ENCODE results near the gene ZXDC.

Gene ZXDC

DNA sequence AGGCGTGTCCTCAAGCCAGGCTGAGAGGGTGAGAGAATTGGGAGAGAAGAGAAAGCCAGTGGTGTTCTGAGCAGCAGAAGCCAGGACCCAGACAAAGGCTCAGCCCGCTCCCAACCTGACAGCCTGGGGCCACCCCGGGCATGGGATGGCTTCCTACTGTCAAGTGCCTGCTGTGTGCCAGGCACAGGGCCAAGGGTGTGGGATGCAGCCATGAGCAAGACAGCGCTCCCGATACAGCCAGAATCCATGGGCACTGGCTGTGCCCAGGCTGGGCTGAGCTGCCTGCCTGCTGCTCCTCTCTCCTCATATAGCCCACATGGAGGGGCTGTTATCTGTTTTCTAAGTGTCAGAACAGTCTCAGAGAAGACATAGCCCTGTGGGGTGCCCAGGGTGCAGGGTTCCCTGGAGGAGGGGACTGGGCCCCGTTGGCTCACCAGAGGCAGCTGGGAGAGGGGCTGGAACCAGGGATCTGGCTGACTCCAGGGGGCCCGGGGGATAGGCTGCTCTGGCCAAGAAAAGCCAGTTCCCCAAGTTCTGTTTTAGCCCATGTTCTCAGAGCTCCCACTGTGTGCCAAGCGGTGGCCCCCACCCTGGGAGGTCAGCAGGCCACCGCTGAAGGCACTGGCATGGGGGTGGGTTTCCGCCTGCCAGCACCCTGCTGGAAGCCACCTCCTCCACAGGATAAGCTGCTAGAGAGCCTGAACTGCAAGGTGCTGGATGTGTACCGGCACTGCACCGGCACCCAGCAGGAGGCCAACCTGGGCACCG, 42.0 kb downstream of the ZXDC start:
- no peak for DNase-seq

DNA sequence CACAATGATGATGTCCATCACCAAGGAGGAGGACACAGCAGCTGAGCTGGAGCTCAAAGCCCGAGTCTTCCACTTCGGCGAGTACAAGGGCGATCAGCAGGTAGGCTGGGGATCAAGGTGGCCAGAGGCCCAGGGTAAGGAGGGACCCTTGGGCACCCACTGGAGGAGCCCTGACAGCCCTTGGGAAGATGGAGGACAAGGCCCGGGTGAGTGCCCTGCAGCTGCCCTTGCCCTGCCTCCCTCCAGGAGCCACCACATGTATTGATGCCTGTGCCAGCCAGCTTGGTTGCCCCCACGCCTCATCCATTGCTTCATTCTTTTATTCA, 42.6 kb downstream of the ZXDC start:
- no peak for DNase-seq

DNA sequence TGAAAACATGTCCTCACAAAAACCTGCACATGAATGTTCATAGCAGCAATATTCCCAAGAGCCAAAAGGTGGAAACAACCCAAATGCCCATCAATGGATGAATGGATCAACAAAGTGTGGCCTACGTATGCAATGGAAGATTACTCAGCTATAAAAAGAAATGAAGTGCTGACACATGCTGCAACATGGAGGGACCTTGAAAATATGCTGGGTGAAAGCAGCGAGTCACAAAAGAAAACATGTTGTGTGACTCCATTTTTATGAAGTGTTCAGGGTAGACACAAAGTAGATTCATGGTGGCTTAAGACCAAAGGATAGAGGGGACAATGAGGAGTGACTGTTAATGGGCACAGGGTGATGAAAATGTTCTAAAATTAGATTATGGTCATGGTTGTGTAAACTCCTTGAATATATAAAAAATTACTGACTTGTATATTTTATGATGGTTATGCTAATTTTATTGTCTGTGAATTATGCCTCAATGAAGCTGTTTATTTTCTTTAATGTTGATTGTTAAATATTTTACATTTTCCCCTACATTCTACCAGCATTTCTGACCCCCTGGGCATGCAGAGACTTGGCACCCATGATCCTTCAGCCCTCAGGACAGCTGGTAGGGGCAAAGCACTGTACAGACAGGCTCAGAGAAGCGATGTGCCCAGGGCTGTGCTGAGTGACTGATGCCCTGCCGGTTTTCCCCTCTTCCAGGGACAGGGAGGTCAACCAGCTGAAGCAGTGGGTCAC, 43.2 kb downstream of the ZXDC start:
- DNase-seq, result no peak

DNA sequence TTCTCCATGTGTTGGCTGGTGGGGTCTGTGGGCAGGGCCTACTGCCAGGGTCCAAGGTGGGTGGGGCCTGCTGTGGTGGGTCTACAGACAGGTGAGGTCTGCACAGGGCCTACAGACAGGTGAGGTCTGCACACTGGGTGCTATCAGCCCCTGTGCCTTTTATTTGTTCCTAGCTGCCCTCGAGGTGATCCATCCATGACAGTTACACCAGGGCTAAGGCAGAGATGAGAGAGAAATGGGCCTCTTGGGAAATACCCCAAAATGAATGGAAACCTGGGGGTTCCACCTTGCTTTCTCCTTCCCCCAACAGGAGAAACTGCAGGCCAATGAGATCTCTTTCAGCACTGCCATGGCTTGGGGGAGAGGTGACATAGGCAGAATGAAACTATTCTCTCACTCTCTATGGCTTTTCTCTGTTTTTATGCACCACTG, 44.6 kb downstream of the ZXDC start:
- no peak for DNase-seq

DNA sequence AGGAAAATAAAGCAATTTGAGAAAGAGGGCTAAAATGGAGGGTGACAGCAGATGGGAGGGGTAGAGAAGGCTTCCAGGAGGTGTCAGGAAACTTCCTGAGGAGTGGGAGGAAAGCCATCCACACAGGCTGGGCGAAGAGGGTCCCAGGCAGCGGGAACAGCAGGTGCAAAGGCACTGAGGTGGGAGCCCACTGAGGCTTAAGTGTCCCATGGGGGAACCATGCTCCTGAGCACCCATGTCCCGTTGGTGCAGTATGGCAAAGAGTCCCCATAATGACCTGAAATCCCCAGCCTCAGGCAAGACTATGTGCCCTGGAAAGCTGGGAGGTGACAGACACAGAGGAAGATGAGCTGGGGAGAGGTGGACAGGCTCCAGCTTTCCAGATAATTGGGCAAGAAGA, 50.9 kb downstream of the ZXDC start:
- DNase-seq, result no peak

DNA sequence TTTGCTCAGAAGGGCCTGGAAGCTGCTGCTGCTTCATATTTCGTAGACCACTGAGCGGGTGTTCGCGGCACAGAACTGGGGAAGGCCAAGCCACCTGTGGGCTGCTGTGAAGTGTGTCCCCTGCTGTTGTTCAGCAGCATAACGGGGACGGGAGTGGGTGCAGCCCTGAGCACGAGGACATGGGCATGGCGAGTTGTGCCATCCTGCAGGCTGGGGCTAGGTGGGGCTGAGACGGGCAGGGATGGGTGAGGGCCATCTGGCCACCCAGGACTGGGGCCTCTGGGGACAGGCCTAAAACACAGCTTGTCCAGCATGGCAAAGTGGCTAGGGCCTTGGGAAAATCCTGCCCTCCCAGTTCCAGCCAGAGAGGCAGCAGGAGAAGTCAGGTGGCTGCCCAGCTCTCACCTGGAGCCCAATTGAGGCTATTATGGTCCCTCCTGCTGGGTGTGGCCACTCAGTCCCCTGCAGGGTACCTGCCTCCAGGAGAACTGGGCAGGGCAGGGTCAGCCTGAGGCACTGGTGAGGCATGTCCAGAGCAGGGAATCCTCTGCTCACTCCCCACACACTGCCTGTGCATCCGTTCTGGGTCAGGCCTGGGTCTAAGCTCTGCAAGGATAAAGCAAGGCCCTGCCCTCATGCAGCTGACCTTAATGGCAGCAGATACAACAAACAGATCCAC, 51.5 kb downstream of the ZXDC start:
- no peak for DNase-seq

DNA sequence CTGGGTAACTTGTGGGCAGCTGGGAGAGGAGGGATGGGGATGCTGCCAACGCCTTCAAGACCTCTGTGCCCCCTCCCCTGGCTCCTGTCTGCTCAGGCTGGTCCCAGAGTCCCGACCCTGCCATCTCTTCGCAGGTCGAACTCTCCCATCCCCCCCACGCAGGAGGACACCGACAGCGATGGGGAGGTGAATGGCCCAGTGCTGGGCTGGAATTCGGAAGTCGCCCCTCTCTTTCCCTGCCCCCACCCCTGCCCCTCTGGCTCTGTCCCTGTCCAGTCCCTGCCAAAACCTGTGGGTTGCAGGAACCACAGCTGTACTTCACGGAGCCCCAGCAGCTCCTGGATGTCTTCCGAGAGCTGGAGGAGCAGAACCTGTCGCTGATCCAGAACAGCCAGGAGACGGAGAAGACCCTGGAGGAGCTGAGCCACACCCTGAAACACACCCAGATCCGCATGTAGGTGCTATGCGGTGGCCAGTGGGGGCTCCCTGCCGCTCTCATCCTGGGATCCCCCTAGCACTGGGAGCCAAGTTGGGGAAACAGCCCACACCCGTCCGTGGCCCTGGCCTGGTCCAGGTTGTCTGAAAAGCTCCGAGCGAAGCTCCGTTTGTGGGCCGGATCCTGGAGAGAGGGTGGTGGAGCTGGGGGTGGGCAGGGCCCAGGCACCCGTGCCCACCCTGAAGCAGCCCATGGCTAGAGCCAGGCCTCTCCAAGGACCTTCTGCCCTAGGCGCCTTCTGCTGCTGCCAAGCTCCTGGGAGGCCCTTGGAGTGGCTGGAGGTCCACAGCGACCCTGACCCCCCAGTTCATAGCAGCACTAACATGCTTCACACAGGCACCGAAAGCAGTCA, 52.3 kb downstream of the ZXDC start:
- no peak for DNase-seq

DNA sequence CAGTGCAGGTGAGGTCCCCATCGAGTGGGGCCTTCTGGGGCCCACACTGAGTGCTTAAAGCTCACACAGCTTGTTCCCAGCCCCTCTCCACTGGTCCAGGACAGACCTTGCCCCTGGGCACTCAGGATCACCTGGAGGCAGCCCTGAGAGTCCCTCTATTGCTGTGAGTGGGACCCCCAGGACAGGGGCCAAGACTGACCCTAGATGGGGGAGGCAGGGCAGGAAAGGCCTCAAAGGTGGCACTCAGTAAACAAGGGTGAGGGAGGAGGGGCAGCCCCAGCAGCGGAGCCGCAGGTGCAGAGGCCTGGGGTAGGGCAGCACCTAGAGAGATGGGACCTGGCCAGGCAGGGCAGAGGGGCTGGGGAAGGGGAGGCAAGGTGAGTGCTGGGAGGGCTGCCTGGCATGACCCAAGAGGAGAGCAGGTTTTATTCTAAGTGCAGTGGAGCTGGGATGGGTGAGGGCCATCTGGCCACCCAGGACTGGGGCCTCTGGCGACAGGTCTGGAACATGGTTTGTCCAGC, 53.1 kb downstream of the ZXDC start:
- DNase-seq, result no peak

DNA sequence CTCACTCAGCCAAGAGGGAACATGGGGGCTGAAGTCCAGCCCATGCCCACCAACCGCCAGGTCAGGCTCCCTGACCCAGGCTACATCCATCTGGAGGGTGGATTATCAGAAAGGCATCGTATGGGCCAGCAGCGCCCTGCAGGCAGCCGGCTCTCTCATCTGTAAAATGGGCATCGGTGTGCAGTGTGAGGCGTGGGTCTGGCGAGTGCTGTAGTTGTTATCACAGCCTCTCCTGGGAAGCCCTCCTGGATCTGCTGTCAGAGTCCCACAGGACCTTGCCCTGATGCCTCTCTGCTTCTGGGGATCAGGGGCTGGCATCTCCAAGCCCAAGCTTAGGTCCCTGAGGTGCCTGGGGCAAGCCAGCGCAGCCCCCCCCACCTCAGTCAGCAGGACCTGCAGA, 53.6 kb downstream of the ZXDC start:
- DNase-seq, result no peak

DNA sequence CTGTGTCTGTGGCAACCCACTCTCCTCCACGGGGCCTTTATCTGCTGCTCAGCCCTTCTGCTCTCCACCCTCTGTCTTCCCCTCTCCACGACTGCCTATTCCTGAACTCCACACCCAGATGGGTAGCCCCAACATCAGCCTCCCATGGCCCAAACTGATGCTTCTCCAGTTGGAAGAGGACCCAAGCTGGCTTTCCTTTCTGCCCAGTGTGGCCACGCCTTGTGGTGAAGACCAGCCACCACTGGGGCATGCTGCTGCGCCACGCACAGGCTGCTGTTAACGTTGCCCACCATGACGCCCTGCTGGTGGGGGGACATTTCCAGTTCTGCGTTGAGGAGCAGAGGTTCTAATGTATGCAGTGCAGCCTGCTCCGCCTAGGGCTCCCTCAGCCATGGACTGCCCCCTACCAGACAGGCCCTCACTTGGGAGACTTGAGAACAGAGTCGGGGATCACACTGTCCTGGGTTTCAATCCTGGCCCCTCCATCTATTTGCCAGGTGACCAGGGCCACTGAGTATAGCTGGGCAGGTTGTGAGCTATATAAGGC, 54.0 kb downstream of the ZXDC start:
- no peak for DNase-seq

DNA sequence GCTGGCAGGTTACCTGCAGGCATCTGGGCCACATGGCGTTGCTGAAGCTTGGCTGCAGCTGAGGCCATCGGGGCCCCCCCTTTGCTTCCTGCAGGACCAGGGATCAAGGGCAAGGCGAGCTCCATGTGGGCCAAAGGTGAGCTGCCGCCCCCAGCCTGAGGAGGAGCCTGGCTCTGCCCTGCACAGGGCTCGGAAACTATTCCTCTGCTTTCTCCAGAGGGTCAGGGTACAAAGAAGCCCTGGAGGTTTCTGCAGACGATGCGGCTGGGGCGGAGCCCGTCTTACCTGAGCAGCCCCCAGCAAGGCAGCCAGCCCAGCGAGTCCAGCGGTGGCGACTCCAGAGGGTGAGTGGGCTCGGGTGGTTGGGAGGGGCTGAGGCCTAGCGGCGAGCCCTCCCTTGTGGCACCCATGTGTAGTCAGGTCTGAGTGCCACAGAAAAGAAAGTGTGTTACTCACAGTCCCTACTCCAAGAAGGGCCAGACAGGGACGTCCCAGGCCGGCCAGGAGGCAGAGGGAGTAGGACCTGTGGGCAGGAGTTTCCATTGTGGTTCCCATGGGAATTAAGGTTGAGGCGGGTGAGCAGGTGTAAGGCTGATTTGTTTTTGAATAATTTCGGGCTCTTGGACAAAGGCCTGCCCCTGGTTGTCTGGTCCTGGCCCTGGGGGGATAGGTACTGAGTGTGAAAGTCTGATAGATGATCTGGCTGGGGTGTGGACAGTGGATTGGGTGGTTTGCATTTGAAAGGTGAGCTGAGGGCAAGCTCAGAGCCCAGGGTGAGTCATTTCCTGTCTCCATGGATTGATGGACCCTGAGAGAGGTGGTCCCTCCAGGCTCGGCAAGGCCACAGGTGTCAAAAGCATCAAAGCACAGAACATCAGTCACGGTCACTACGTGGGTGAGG, 55.6 kb downstream of the ZXDC start:
- DNase-seq, result no peak

DNA sequence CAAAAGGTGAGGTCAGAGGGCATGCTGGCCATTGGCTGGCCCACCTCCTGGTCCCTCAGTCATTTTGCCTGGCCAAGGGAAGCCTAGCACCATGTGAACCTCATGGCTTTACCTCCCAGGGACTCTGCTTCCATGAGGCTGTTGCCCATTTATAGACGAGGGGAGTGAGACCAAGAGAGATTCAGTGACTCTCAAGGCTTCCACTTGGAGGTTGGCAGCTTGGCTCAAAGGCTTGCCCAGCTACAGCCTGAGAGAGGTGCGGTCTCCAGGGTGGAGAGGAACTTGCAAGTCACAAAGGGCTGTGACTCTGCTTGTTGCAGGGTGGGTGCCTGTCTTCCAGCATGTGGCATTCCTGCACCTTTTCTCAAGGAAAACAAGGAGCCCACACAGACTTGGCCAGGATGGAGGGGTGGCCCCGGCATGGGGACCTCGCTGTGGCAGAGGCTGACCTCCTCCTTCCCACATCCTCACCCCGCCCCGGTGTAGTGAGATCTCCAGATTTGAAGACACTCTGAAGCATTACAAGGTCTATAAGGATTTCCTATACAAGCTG, 56.5 kb downstream of the ZXDC start:
- DNase-seq, result no peak

DNA sequence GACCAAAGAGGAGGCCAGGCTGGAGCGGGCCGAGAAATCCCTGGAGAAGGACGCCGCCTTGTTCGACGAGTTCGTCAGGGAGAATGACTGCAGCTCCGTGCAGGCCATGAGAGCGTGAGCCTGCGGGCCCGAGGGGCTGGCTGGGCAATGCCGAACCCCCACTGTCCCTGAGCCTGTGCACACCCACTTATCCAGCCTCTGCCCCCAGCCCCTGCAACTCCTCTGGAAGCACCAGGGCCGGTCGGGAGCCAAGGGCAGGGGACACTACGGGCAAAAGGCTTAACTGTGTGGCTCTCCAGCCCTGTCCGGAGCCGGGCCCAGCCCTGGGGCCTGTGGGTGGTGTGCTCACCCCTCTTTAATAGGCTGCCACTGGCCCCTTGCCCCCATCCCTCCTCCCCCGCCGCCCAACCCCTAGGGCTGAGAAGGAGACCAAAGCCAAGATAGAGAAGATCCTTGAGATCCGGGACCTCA, 57.0 kb downstream of the ZXDC start:
- no peak for DNase-seq

DNA sequence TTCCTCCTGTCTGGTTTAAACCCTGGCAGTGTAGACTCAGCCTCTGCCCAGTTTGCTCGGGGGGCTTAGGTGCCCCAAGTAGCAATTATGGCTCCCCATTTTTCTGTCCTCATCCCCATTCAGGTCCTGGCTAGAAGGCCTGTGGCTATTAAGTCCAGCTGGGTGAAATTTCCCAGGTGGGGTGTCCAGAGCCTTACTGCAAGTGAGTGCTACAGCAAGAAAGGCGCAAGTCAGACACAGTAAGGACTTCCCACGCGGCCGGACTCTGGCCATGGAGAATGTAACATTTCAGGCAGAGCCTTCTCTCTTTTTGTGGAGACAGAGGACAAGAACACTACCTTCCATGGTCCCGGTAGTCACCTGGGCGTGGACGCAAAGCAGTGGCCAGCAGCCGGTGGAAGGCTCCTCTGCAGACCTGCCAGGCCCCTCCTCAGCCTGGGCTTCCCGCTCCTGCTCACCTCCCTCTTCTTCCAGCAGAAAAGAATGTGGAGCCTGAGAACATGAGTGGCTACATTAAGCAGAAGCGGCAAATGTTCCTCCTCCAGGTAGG, 57.6 kb downstream of the ZXDC start:
- no peak for DNase-seq

DNA sequence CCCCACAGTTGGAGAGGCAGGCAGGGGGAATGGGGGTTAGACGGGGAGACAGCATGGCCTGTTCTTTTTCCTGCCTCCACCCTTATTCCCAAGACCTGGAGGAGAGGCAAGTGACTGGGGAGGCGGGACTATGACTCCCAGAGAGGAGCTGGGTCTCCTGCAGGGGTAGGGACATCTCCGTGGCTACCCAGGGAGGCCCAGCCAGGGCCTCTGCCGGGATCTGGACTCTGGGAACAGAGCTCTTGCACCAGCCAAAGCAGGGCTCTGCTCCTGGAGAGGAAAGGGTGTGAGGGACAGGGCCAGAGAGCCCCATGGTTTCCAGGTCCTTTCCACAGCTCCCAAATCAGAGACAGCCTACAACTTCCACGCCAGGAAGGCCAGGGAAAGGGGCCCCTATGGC, 58.2 kb downstream of the ZXDC start:
- no peak for DNase-seq

DNA sequence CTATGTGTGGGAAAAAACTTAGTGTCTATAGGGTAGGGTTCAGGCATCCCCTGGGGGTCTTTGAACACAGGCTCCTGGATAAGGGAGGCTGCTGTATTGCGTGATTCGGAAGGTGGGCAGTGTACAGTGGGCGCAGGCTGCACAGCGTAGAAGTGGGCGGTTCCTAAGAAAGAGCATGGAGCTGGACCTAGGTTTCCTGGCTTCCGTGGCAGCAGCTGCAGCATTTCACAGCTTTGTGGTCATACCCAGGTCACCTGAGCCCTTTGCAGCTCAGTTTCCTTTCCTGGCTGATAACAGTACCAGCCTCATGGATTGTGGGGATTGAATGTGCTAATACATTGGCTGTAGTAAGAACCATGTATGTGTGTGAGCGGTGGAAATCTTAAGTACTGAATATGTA, 58.7 kb downstream of the ZXDC start:
- no peak for DNase-seq

DNA sequence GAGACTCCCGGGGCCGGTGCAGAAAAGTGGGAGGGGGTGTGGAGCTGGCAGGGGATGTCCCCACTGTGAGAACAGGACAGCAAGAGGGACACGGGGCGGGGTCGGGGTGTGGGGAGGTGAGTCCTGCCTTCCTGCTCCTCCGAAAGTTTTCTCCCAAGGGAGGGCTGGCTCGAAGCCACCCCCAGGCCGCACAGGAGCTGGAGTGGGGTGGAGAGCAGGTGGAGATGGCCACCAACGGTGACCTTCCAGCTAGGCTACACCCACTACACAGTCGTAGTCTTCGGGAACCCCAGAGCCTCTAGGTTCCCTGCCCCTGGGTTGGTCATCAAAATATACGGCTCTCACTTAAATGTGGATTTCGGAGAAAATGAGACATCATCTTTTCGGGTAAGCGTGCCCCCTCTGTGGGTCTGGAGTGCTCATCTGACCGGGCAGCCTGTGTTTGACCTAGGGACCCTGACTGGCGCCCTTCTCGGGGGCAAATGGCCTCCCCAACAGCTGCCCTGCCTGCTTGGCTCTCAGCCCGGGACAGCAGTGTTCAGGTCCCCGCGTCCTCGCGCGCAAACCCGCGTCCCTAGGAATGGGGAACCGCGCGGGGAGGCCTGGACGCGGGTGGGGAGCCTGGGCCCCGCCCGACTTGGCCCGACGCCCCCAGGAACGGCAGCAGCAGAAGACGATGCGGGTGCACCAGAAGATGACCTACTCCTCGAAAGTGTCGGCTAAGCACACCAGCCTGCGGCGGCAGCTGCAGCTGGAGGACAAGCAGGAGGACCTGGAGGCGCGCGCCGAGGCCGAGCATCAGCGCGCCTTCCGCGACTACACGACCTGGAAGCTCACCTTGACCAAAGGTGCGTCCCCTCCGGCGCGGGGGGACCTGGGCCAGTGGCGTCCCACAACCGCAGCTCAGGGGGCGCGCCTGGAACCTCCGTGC, 59.8 kb downstream of the ZXDC start:
- DNase-seq, result no peak

DNA sequence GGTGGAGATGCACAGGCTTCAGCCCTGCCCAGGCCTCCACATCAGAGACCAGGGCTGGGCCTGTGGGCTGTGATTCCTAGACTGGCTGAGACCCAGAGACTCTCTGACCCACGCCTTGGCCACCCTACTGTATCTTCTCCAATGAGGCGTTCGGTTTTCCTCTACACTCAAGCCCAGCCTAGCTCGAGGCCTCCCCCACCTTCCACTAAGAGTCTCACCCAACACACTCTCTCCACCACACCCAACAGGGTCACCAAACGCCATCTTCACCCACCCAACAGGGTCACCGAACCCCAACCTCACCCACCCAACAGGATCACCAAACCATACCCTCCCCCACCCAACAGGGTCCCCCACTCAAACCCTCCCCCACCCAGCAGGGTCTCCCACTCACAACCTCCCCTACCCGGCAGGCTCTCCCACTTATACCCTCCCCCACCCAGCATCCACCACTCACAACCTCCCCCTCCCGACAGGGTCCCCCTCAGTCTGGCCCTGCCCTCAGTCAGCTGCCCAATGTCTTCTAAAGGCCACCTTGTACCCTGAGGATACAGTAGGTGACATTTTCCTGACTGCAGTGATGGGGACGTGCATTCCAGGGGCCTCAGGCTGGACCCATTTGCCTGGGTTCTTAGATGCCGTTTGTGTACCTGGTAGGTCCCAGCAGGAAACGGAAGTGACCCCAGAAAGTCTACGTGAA, 60.6 kb downstream of the ZXDC start:
- DNase-seq, result no peak

DNA sequence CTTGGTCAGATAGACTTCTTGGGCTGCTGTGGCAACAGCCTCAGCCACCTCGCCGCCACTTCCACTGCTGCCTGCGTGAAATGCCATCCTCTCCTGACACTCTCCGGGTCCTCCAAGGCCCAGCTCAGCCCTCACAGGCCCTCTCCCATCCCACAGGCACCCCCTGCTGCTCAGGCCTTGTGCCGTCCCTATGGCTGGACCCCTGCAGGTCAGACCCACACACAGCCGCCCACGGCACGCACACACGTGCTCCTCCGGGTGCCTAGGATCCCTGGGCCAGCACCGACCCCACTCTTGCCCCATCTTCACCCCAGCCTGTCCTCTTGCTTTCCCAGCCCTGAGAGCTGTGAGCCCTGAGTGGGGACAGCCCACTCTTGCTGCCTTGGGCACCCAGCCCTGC, 61.3 kb downstream of the ZXDC start:
- DNase-seq, result no peak

All from activated CD4-positive, alpha-beta T cell treated with anti-CD3 and anti-CD28 coated beads, Interleukin-10, Interleukin-2, amounts not matched to agents 100 ng/mL and 50 ng/mL, durations not matched to agents 16 hours and 8 hours (primary cell).